Neural progenitor cell (in vitro differentiated cells): Measurements from ENCODE around the gene ZNF212.
A peak's percentile ranks its signal among the peaks of the same experiment; 100 is the strongest.

Experiments
- CTCF ChIP-seq: fragments of 200-600 bp; sonication (generic); IDR thresholded peaks from 2 replicates; pipeline ENCODE4 v1.5.1; 2017; ENCODE audit warnings: antibody characterized with exemption, mild to moderate bottlenecking
- EZH2 ChIP-seq: fragments of 200-600 bp; sonication (generic); IDR thresholded peaks from 2 replicates; pipeline ENCODE4 v1.6.1; 2017; ENCODE audit warnings: antibody characterized with exemption, mild to moderate bottlenecking, moderate library complexity

- peak; percentile 75 for TF ChIP-seq CTCF
- no peak for TF ChIP-seq EZH2
Observed at GRCh38 chr7:149209518-149210269, 29.8 kb upstream of the ZNF212 start.
